DND-41 (cell line): ENCODE measurements around the gene CEP164.

Experiments used
- ATAC-seq: fragments of 200-7000 bp; cut with Tn5 transposase; 3 replicates; pipeline ENCODE4 v1.9.1; 2021; ENCODE audit warnings: low read depth; ENCODE audit not compliant: insufficient read depth
- DNase-seq: peaks from one replicate; pipeline ENCODE4 v3.0.0-alpha.2; 2020
- H2AFZ ChIP-seq: 2 replicates; pipeline ENCODE4 v1.6.0; 2012; ENCODE audit warnings: low read depth, low read length
- H3K27ac ChIP-seq: 2 replicates; pipeline ENCODE4 v1.5.1; 2012; ENCODE audit warnings: low read length, inconsistent platforms
- H3K27me3 ChIP-seq: fragments of 200-600 bp; sonication (generic); 2 replicates; pipeline ENCODE4 v1.6.0; 2012; ENCODE audit warnings: low read length, mild to moderate bottlenecking, inconsistent platforms; ENCODE audit not compliant: insufficient read depth, poor library complexity
- H3K36me3 ChIP-seq: 2 replicates; pipeline ENCODE4 v1.5.1; 2012; ENCODE audit warnings: low read length, inconsistent platforms; ENCODE audit not compliant: insufficient read depth
- H3K4me1 ChIP-seq: 2 replicates; pipeline ENCODE4 v1.5.1; 2012; ENCODE audit warnings: mild to moderate bottlenecking, low read length; ENCODE audit not compliant: insufficient read depth
- H3K4me2 ChIP-seq: 2 replicates; pipeline ENCODE4 v1.6.0; 2012; ENCODE audit warnings: mild to moderate bottlenecking, moderate library complexity, low read length, inconsistent platforms; ENCODE audit not compliant: insufficient read depth
- H3K4me3 ChIP-seq, 2 experiments: fragments of 200-600 bp in 1 of 2; shearing (Covaris generic) in 1 of 2; 2 replicates each; pipeline ENCODE4 v1.5.1; 2012 to 2016; ENCODE audit warnings: inconsistent platforms in 2 of 2, low read length in 2 of 2, mild to moderate bottlenecking in 2 of 2, low read depth in 1 of 2, moderate library complexity in 1 of 2
- H3K79me2 ChIP-seq: 2 replicates; pipeline ENCODE4 v1.6.0; 2012; ENCODE audit warnings: low read length, inconsistent platforms; ENCODE audit not compliant: insufficient read depth
- H3K9ac ChIP-seq: 2 replicates; pipeline ENCODE4 v1.6.0; 2012; ENCODE audit warnings: low read depth, mild to moderate bottlenecking, inconsistent platforms, low read length, moderate library complexity
- H3K9me3 ChIP-seq: 2 replicates; pipeline ENCODE4 v1.5.1; 2012; ENCODE audit warnings: low read length, moderate library complexity, mild to moderate bottlenecking, inconsistent platforms; ENCODE audit not compliant: insufficient read depth, severe bottlenecking
- H4K20me1 ChIP-seq: 2 replicates; pipeline ENCODE4 v1.6.0; 2012; ENCODE audit warnings: low read length; ENCODE audit not compliant: insufficient read depth
- EZH2 ChIP-seq: IDR thresholded peaks from 3 replicates; pipeline ENCODE4 v1.6.1; 2012; ENCODE audit warnings: borderline replicate concordance, low read depth, mild to moderate bottlenecking, moderate library complexity, low read length, inconsistent platforms; ENCODE audit not compliant: severe bottlenecking
- TF ChIP-seq, protein P1 (sequence below): IDR thresholded peaks from 2 replicates; pipeline ENCODE4 v1.5.1; 2012; ENCODE audit warnings: borderline replicate concordance, low read length, moderate library complexity, mild to moderate bottlenecking; ENCODE audit not compliant: poor library complexity, severe bottlenecking; ENCODE audit errors: extremely low read depth

The CEP164 gene

DNA sequence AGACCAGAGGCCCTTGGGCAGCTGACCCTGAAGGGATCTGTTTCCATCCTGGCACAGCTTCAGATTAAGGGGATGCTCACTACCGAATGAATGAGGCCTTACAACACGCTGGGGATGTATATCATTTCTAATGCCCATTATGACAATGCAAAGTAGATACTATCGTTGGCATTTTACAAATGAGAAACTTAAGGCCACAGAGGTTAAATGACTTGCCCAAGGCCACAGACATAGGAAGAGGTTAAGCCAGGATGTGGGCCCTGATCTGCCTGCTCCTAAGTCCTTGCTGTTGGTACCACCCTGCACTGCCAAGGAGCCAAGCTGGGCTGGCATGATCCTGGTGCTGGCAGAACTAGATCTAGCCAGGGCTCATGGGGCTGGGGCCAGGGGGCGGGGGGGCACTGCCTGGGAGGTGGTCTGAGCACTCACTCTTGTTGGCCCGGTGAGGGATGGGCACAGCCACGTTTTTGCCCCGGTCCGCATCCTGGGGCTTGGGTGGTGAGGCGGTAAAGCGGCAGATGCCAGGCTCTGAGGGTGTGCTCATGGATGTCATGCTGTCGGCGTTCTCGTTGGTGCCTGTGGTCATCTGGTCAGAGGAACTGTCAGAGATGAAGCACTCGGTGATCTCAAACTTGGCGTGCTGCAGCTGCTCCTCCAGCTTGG lies 102.8 kb downstream of the CEP164 start:
- H3K36me3 ChIP-seq: 0 out of 2 replicates have a peak, but pooled peaks cover 5% of the 10 kb centered on the region
- no peak for ATAC-seq
- no peak overlapping the region for H3K27ac ChIP-seq
- no peaks in the 10 kb centered on the region for H3K9me3 ChIP-seq
- no peak for DNase-seq
- H3K79me2 ChIP-seq: no peaks in the 10 kb centered on the region
- H3K4me1 ChIP-seq: no peaks in the 10 kb centered on the region
- TF ChIP-seq, protein P1, sequence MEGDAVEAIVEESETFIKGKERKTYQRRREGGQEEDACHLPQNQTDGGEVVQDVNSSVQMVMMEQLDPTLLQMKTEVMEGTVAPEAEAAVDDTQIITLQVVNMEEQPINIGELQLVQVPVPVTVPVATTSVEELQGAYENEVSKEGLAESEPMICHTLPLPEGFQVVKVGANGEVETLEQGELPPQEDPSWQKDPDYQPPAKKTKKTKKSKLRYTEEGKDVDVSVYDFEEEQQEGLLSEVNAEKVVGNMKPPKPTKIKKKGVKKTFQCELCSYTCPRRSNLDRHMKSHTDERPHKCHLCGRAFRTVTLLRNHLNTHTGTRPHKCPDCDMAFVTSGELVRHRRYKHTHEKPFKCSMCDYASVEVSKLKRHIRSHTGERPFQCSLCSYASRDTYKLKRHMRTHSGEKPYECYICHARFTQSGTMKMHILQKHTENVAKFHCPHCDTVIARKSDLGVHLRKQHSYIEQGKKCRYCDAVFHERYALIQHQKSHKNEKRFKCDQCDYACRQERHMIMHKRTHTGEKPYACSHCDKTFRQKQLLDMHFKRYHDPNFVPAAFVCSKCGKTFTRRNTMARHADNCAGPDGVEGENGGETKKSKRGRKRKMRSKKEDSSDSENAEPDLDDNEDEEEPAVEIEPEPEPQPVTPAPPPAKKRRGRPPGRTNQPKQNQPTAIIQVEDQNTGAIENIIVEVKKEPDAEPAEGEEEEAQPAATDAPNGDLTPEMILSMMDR: no peak
- TF ChIP-seq EZH2: no peak
- H3K4me3 ChIP-seq: no peak overlapping the region
- no peak overlapping the region for H3K4me2 ChIP-seq
- peaks cover 2% of the 10 kb centered on the region; the same call in 1 of the 2 replicates for H4K20me1 ChIP-seq
- no peak overlapping the region for H2AFZ ChIP-seq
- no peak overlapping the region for H3K9ac ChIP-seq
- no peaks in the 10 kb centered on the region for H3K27me3 ChIP-seq

GRCh38 chr11:117431436-117431835 lies 103.8 kb downstream of the CEP164 start:
- Histone ChIP-seq H3K4me1 (no peaks in the 10 kb centered on the region), H3K79me2 (no peaks in the 10 kb centered on the region), H2AFZ (no peak overlapping the region), H3K27ac (no peak overlapping the region), H3K4me3 (no peak overlapping the region), H3K36me3 (0 out of 2 replicates have a peak, but pooled peaks cover 5% of the 10 kb centered on the region), H3K9ac (no peak overlapping the region), H3K9me3 (no peaks in the 10 kb centered on the region), H3K27me3 (no peaks in the 10 kb centered on the region), H4K20me1 (peaks cover 2% of the 10 kb centered on the region; the same call in 1 of the 2 replicates), H3K4me2 (no peak overlapping the region)
- no peak for TF ChIP-seq EZH2
- TF ChIP-seq, protein P1: no peak
- DNase-seq (no peak), ATAC-seq (no peak)

- Histone ChIP-seq H2AFZ (no peak overlapping the region), H3K36me3 (0 out of 2 replicates have a peak, but pooled peaks cover 5% of the 10 kb centered on the region), H3K4me3 (no peak overlapping the region), H3K27me3 (no peaks in the 10 kb centered on the region), H3K9me3 (no peaks in the 10 kb centered on the region), H3K4me1 (no peaks in the 10 kb centered on the region), H3K27ac (no peak overlapping the region), H3K4me2 (no peak overlapping the region), H3K79me2 (no peaks in the 10 kb centered on the region), H4K20me1 (no peaks in the 10 kb centered on the region; the same call in 1 of the 2 replicates), H3K9ac (no peak overlapping the region)
- TF ChIP-seq, protein P1: no peak
- TF ChIP-seq EZH2: no peak
- no peak for DNase-seq
- no peak for ATAC-seq
These were observed 106.1 kb downstream of the CEP164 start for GRCh38 chr11:117433717-117434116.
